HCT116 (cell line): ENCODE data around the gene DIDO1. TPM values are rescaled to one million over a fixed set of nuclear protein-coding genes. Genes with fewer than 3 reads are reported as not detected.

Source experiments
- ATAC-seq: fragments of 200-7000 bp; cut with Tn5 transposase; 2 replicates; pipeline ENCODE4 v1.9.1; 2020; ENCODE audit warnings: mild to moderate bottlenecking, moderate library complexity
- BruUV-seq: library from RNA; stranded (reverse); fragments of 400-500 nt; replicated peaks from 2 replicates; lab custom pipeline; 2021; lab: Mats Ljungman, UMichigan
- CTCF ChIA-PET: fragments of 300-600 bp; sonication (Branson Sonifier 250); formaldehyde crosslinking; loops from one replicate; lab custom pipeline; 2021; ENCODE audit warnings: antibody characterized with exemption; lab: Charles Lee
- POLR2A ChIA-PET: fragments of 300-600, 350-600 bp; sonication (Branson Sonifier 250); formaldehyde crosslinking; loops from one replicate; lab custom pipeline; 2021; ENCODE audit warnings: antibody characterized with exemption; lab: Charles Lee
- RAD21 ChIA-PET, 2 experiments: fragments of 300-600 bp; sonication (Branson Sonifier 250); formaldehyde crosslinking; loops; one replicate each; lab custom pipeline; 2023; ENCODE audit warnings: low total read pairs in 2 of 2; ENCODE audit not compliant: uncharacterized antibody in 2 of 2, unreplicated experiment in 2 of 2, low non-redundant PET in 1 of 2; lab: Charles Lee
- DNase-seq: peaks from one replicate; pipeline ENCODE4 v3.0.0-alpha.2; 2010; ENCODE audit warnings: low read depth, low spot score
- H2AFZ ChIP-seq: fragments of 200-600 bp; shearing (Covaris generic), sonication (generic); 2 replicates; pipeline ENCODE4 v1.6.1; 2017; ENCODE audit warnings: low read depth, mixed run types, mixed read lengths, antibody characterized with exemption, low read length; ENCODE audit not compliant: poor library complexity, severe bottlenecking
- H3K27ac ChIP-seq: 2 replicates; pipeline ENCODE4 v1.5.1; 2012; ENCODE audit warnings: low read depth, low read length
- H3K27me3 ChIP-seq: fragments of 200-600 bp; sonication (generic); 2 replicates; pipeline ENCODE4 v1.6.1; 2016; ENCODE audit warnings: mixed run types, low read length, mixed read lengths; ENCODE audit not compliant: insufficient read depth
- H3K36me3 ChIP-seq, 2 experiments: fragments of 200-500 bp in 1 of 2; fragments of 200-600 bp in 1 of 2; sonication (Bioruptor generic) in 1 of 2; sonication (generic) in 1 of 2; 2 replicates each; pipeline versions ENCODE4 v1.5.1 to v1.6.1; 2014 to 2016; ENCODE audit warnings: low read length in 2 of 2, inconsistent platforms in 1 of 2, mixed read lengths in 1 of 2, mixed run types in 1 of 2; ENCODE audit not compliant: insufficient read depth in 2 of 2, control insufficient read depth in 1 of 2
- H3K4me1 ChIP-seq, 2 experiments: fragments of 200-600 bp in 1 of 2; sonication (generic) in 1 of 2; 2 replicates each; pipeline versions ENCODE4 v1.5.1 to v1.6.1; 2012 to 2017; ENCODE audit warnings: low read length in 2 of 2, inconsistent platforms in 1 of 2, mild to moderate bottlenecking in 1 of 2, mixed read lengths in 1 of 2, mixed run types in 1 of 2, moderate library complexity in 1 of 2; ENCODE audit not compliant: insufficient read depth in 2 of 2, control insufficient read depth in 1 of 2
- H3K4me2 ChIP-seq: fragments of 200-600 bp; sonication (generic); 2 replicates; pipeline ENCODE4 v1.6.1; 2017; ENCODE audit warnings: mixed run types, low read length, mixed read lengths
- H3K4me3 ChIP-seq, 2 experiments: fragments of 200-600 bp in 1 of 2; sonication (generic) in 1 of 2; replicated peaks in 1 of 2; 2 replicates each; pipeline ENCODE4 v1.5.1; 2011 to 2016; ENCODE audit warnings: low read length in 2 of 2, control low read depth in 1 of 2, low read depth in 1 of 2, mild to moderate bottlenecking in 1 of 2, mixed read lengths in 1 of 2, mixed run types in 1 of 2
- H3K79me2 ChIP-seq: fragments of 200-600 bp; sonication (generic); 2 replicates; pipeline ENCODE4 v1.6.1; 2017; ENCODE audit warnings: mild to moderate bottlenecking, mixed run types, low read length, moderate library complexity, mixed read lengths; ENCODE audit not compliant: insufficient read depth
- H3K9ac ChIP-seq: fragments of 200-600 bp; sonication (generic); 2 replicates; pipeline ENCODE4 v1.6.1; 2016; ENCODE audit warnings: low read length, mixed read lengths
- H3K9me2 ChIP-seq: fragments of 200-600 bp; sonication (generic), shearing (Covaris generic); 2 replicates; pipeline ENCODE4 v1.6.1; 2017; ENCODE audit warnings: mixed run types, mild to moderate bottlenecking, moderate library complexity; ENCODE audit not compliant: insufficient read depth
- H3K9me3 ChIP-seq, 2 experiments: fragments of 200-500 bp in 1 of 2; fragments of 200-600 bp in 1 of 2; sonication (Bioruptor generic) in 1 of 2; sonication (generic) in 1 of 2; 2 replicates each; pipeline ENCODE4 v1.6.1; 2014 to 2017; ENCODE audit warnings: low read length in 2 of 2, mixed read lengths in 2 of 2, inconsistent platforms in 1 of 2, low read depth in 1 of 2, mild to moderate bottlenecking in 1 of 2, mixed run types in 1 of 2, moderate library complexity in 1 of 2; ENCODE audit not compliant: control insufficient read depth in 1 of 2, insufficient read depth in 1 of 2
- H4K20me1 ChIP-seq: fragments of 200-600 bp; sonication (generic), shearing (Covaris generic); 2 replicates; pipeline ENCODE4 v1.6.1; 2017; ENCODE audit warnings: mixed run types, mild to moderate bottlenecking, moderate library complexity; ENCODE audit not compliant: insufficient read depth
- ATF3 ChIP-seq: IDR thresholded peaks from 2 replicates; pipeline ENCODE4 v1.6.1; 2012
- CTCF ChIP-seq, 3 experiments: fragments of 200-600 bp in 1 of 3; sonication (generic) in 1 of 3; IDR thresholded peaks in 2 of 3; conservative IDR thresholded peaks in 1 of 3; 2 replicates each; pipeline ENCODE4 v1.5.1; 2012 to 2017; ENCODE audit warnings: low read depth in 2 of 3, low read length in 2 of 3, antibody characterized with exemption in 1 of 3, borderline replicate concordance in 1 of 3, control low read depth in 1 of 3, mild to moderate bottlenecking in 1 of 3, mixed read lengths in 1 of 3, mixed run types in 1 of 3, moderate library complexity in 1 of 3; ENCODE audit not compliant: insufficient read depth in 1 of 3
- EGR1 ChIP-seq: IDR thresholded peaks from 2 replicates; pipeline ENCODE4 v1.6.1; 2012; ENCODE audit warnings: low read depth
- EZH2phosphoT487 ChIP-seq: fragments of 200-600 bp; IDR thresholded peaks from 2 replicates; pipeline ENCODE4 v1.6.1; 2018; ENCODE audit warnings: antibody characterized with exemption, borderline replicate concordance
- FOSL1 ChIP-seq: IDR thresholded peaks from 2 replicates; pipeline ENCODE4 v1.6.1; 2012; ENCODE audit warnings: low read depth
- JUND ChIP-seq: IDR thresholded peaks from 2 replicates; pipeline ENCODE4 v1.6.1; 2012
- POLR2AphosphoS5 ChIP-seq: IDR thresholded peaks from 2 replicates; pipeline ENCODE4 v1.6.1; 2011; ENCODE audit warnings: mild to moderate bottlenecking, low read depth, low read length, moderate library complexity
- RAD21 ChIP-seq: IDR thresholded peaks from 2 replicates; pipeline ENCODE4 v1.6.1; 2012; ENCODE audit warnings: low read depth, mild to moderate bottlenecking
- SIN3A ChIP-seq: IDR thresholded peaks from 2 replicates; pipeline ENCODE4 v1.6.1; 2012; ENCODE audit warnings: low read depth
- SP1 ChIP-seq: IDR thresholded peaks from 2 replicates; pipeline ENCODE4 v1.6.1; 2012; ENCODE audit warnings: low read depth
- TCF7L2 ChIP-seq: IDR thresholded peaks from 2 replicates; pipeline ENCODE4 v1.7.0; 2011; ENCODE audit warnings: borderline replicate concordance, inconsistent platforms; ENCODE audit not compliant: insufficient read depth, insufficient read length; ENCODE audit errors: extremely low read depth
- YY1 ChIP-seq: IDR thresholded peaks from 2 replicates; pipeline ENCODE4 v1.6.1; 2011; ENCODE audit warnings: low read length, low read depth, moderate library complexity, mild to moderate bottlenecking; ENCODE audit not compliant: insufficient replicate concordance; ENCODE audit errors: extremely low read depth
- ZBTB33 ChIP-seq: IDR thresholded peaks from 2 replicates; pipeline ENCODE4 v1.6.1; 2011; ENCODE audit warnings: mild to moderate bottlenecking, low read length, moderate library complexity; ENCODE audit not compliant: insufficient replicate concordance; ENCODE audit errors: extremely low read depth
- ZFX ChIP-seq: fragments of 450-650 bp; IDR thresholded peaks from 2 replicates; pipeline ENCODE4 v1.6.1; 2017
- ZNF274 ChIP-seq: fragments of 200-500 bp; sonication (Bioruptor generic); IDR thresholded peaks from 2 replicates; pipeline ENCODE4 v1.6.1; 2014; ENCODE audit warnings: mild to moderate bottlenecking, low read depth, low read length, inconsistent platforms
- intact Hi-C: fragments of 100-400 bp; cut with micrococcal nuclease; formaldehyde crosslinking; loops from 2 replicates; pipeline ENCODE4 v1.10.0; 2022
- total RNA-seq: library from RNA; stranded (reverse); gene quantifications from one replicate; pipeline ENCODE4 v1.2.1, GENCODE V29; 2021; ENCODE audit not compliant: unreplicated experiment

Gene DIDO1
- total RNA-seq, 1 experiment from 2014 or later = 41.4 TPM

GRCh38 chr20:62910217-62910766 lies 16.0 kb downstream of the DIDO1 start:
- no TSS peak for BruUV-seq
- H3K9ac ChIP-seq = no peak overlapping the region
- intact Hi-C loops = no loop called here
- no peak overlapping the region for H2AFZ ChIP-seq
- no peaks in the 10 kb centered on the region for H3K27me3 ChIP-seq
- H3K9me2 ChIP-seq = no peaks in the 10 kb centered on the region
- H3K4me1 ChIP-seq = peaks cover 5% of the 10 kb centered on the region in 2 experiments; a peak in 2 of 4 replicates
- no peak for ATAC-seq
- POLR2A ChIA-PET = no interaction called here
- DNase-seq = no peak
- CTCF ChIA-PET = no interaction called here
- peaks cover 95% of the 10 kb centered on the region for H3K79me2 ChIP-seq
- H3K4me2 ChIP-seq = no peak overlapping the region
- peaks cover 59 to 70% of the 10 kb centered on the region in 2 experiments for H3K36me3 ChIP-seq
- RAD21 ChIA-PET = no interaction called here
- no peak for TF ChIP-seq EGR1
- no peak for TF ChIP-seq ZNF274
- no peak overlapping the region for H3K27ac ChIP-seq
- no peaks in the 10 kb centered on the region for H3K9me3 ChIP-seq
- H3K4me3 ChIP-seq = no peak overlapping the region
- peaks cover 33% of the 10 kb centered on the region; the same call in 1 of the 2 replicates for H4K20me1 ChIP-seq

GRCh38 chr20:62908971-62909791 lies 17.1 kb downstream of the DIDO1 start:
- peaks cover 88% of the 10 kb centered on the region for H3K79me2 ChIP-seq
- POLR2A ChIA-PET = no interaction called here
- intact Hi-C loops = no loop called here
- RAD21 ChIA-PET = no interaction called here
- no peaks in the 10 kb centered on the region for H3K4me1 ChIP-seq
- H4K20me1 ChIP-seq = peaks cover 25% of the 10 kb centered on the region; the same call in 1 of the 2 replicates
- no peaks in the 10 kb centered on the region for H3K9me3 ChIP-seq
- H3K9me2 ChIP-seq = no peaks in the 10 kb centered on the region
- H3K27me3 ChIP-seq = no peaks in the 10 kb centered on the region
- BruUV-seq = no TSS peak
- H3K27ac ChIP-seq = no peak overlapping the region
- DNase-seq (no peak), ATAC-seq (no peak)
- peaks cover 67 to 78% of the 10 kb centered on the region in 2 experiments for H3K36me3 ChIP-seq
- H3K9ac ChIP-seq = no peak overlapping the region
- CTCF ChIA-PET = interaction anchor here (1.1 kb wide), 1 partner anchor 28 kb away, joined by 3 read pairs; the partner anchor contains the start of gene GID8
- H3K4me2 ChIP-seq = no peak overlapping the region
- H2AFZ ChIP-seq = no peak overlapping the region
- no peak overlapping the region for H3K4me3 ChIP-seq
- TF ChIP-seq YY1 (no peak), CTCF (IDR thresholded peaks at IDR 0.05 in 2 of 3, conservative IDR thresholded peaks at IDR 0.05 in 1 of 3; ENCODE audit: borderline replicate concordance in 1 of 3, insufficient read depth in 1 of 3, low read depth in 2 of 3, low read length in 2 of 3) (no peak), EZH2phosphoT487 (no peak), ZBTB33 (no peak), ZFX (no peak), FOSL1 (no peak), JUND (no peak), TCF7L2 (no peak), RAD21 (no peak), SP1 (no peak), ATF3 (no peak), SIN3A (no peak), POLR2AphosphoS5 (no peak)
